ENCODE measurements around the gene ALG12. TPM values are rescaled to one million over a fixed set of nuclear protein-coding genes. Genes with fewer than 3 reads are reported as not detected.

ALG12 gene
- total and polyA plus RNA-seq, 11 donors, result 9.1 to 26.8 (median 15.0) TPM

- DNase-seq (no peak), ATAC-seq (peak in 2 of 4 donors; percentile 5 to 6)
- Histone ChIP-seq H3K27me3 (no peaks in the 10 kb centered on the region), H3K36me3 (peaks cover 5 to 32% (median 18%) of the 10 kb centered on the region in 9 donors), H3K9me3 (no peaks in the 10 kb centered on the region), H3K4me3 (peak overlapping the region in 11 of 12 donors; percentile 50 to 99 (median 92)), H3K27ac (peak overlapping the region; percentile 83 to 100 (median 96)), H3K4me1 (peaks cover 11 to 58% (median 42%) of the 10 kb centered on the region in 12 donors)
- intact Hi-C loops (cut with DNase I), result loop anchor here in 5 of 10 donors (1.0 to 2.0 kb wide), 3 partner anchors 22 to 29 kb away; no protein-coding TSS in a partner anchor
- TF ChIP-seq CTCF (IDR thresholded peaks at IDR 0.05) (no peak), POLR2A (IDR thresholded peaks at IDR 0.05) (no peak)
- WGBS, 4 donors, result 11 to 48% (median 15%) methylated on average over 5 to 21 of the region's 21 CpGs
Measured at GRCh38 chr22:49959782-49960158, 41.5 kb upstream of the ALG12 start.

- H3K27me3 ChIP-seq, result no peaks in the 10 kb centered on the region
- H3K4me1 ChIP-seq, result peaks cover 11 to 58% (median 42%) of the 10 kb centered on the region in 12 donors
- peak overlapping the region in 11 of 12 donors; percentile 50 to 99 (median 92) for H3K4me3 ChIP-seq
- H3K9me3 ChIP-seq, result no peaks in the 10 kb centered on the region
- TF ChIP-seq POLR2A (IDR thresholded peaks at IDR 0.05) (no peak), CTCF (IDR thresholded peaks at IDR 0.05) (no peak)
- DNase-seq (peak in 3 of 5 donors; percentile 22 to 44 (median 33)), ATAC-seq (no peak)
- intact Hi-C loops (cut with DNase I), result no loop called here
- peak overlapping the region; percentile 83 to 100 (median 96) for H3K27ac ChIP-seq
- WGBS, 4 donors, result 68 to 77% (median 72%) methylated on average over 26 to 29 of the region's 29 CpGs
- peaks cover 5 to 26% (median 18%) of the 10 kb centered on the region in 9 donors for H3K36me3 ChIP-seq
Measured at GRCh38 chr22:49958931-49959781, 40.9 kb upstream of the ALG12 start.

- intact Hi-C loops (cut with DNase I), result no loop called here
- ATAC-seq (no peak), DNase-seq (peak in 1 of 5 donors; percentile 25)
- 89 to 95% (median 90%) methylated on average over 12 to 16 of the region's 16 CpGs for WGBS, 4 donors
- H3K36me3 ChIP-seq, result peaks cover 3 to 19% (median 11%) of the 10 kb centered on the region in 9 donors
- no peak overlapping the region for H3K4me3 ChIP-seq
- TF ChIP-seq CTCF (IDR thresholded peaks at IDR 0.05) (no peak), POLR2A (IDR thresholded peaks at IDR 0.05) (no peak)
- peaks cover 10 to 58% (median 42%) of the 10 kb centered on the region in 12 donors for H3K4me1 ChIP-seq
- no peaks in the 10 kb centered on the region for H3K9me3 ChIP-seq
- no peaks in the 10 kb centered on the region for H3K27me3 ChIP-seq
- H3K27ac ChIP-seq, result peak overlapping the region in 2 of 12 donors; percentile 98 to 99
Measured at GRCh38 chr22:49958366-49958921, 40.2 kb upstream of the ALG12 start.

- Histone ChIP-seq H3K27me3 (no peaks in the 10 kb centered on the region), H3K9me3 (no peaks in the 10 kb centered on the region), H3K36me3 (peaks cover 0 to 14% (median 6%) of the 10 kb centered on the region in 9 donors), H3K4me3 (no peak overlapping the region), H3K27ac (no peak overlapping the region), H3K4me1 (peaks cover 10 to 58% (median 41%) of the 10 kb centered on the region in 12 donors)
- TF ChIP-seq POLR2A (IDR thresholded peaks at IDR 0.05), result no peak
- no peak for TF ChIP-seq CTCF (IDR thresholded peaks at IDR 0.05)
- peak in 1 of 5 donors; percentile 24 for DNase-seq
- intact Hi-C loops (cut with DNase I), result no loop called here
- no peak for ATAC-seq
- 87 to 95% (median 91%) methylated on average over 7 to 12 of the region's 12 CpGs for WGBS, 4 donors
Measured at GRCh38 chr22:49957826-49958365, 39.7 kb upstream of the ALG12 start.
